PC-9 (cell line): ENCODE data around the gene SMIM3.

Experiments used
- EZH2 ChIP-seq: fragments of 200-600 bp; sonication (generic); IDR thresholded peaks from 2 replicates; pipeline ENCODE4 v1.8.0; 2017; ENCODE audit warnings: antibody characterized with exemption, low read depth
- TF ChIP-seq, protein P1 (sequence below): fragments of 200-600 bp; sonication (generic); conservative IDR thresholded peaks from 2 replicates; pipeline ENCODE4 v1.6.1; 2017; ENCODE audit warnings: mixed run types, antibody characterized with exemption, mild to moderate bottlenecking, moderate library complexity

GRCh38 chr5:150738862-150739261 lies 39.7 kb upstream of the SMIM3 start:
- TF ChIP-seq, protein P1, sequence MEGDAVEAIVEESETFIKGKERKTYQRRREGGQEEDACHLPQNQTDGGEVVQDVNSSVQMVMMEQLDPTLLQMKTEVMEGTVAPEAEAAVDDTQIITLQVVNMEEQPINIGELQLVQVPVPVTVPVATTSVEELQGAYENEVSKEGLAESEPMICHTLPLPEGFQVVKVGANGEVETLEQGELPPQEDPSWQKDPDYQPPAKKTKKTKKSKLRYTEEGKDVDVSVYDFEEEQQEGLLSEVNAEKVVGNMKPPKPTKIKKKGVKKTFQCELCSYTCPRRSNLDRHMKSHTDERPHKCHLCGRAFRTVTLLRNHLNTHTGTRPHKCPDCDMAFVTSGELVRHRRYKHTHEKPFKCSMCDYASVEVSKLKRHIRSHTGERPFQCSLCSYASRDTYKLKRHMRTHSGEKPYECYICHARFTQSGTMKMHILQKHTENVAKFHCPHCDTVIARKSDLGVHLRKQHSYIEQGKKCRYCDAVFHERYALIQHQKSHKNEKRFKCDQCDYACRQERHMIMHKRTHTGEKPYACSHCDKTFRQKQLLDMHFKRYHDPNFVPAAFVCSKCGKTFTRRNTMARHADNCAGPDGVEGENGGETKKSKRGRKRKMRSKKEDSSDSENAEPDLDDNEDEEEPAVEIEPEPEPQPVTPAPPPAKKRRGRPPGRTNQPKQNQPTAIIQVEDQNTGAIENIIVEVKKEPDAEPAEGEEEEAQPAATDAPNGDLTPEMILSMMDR, result no peak
- no peak for TF ChIP-seq EZH2
